Measurements from ENCODE around the gene TMCO4.

GRCh38 chr1:19680644-19681043, 119.1 kb downstream of the TMCO4 start:
- TF ChIP-seq CTCF (conservative IDR thresholded peaks at IDR 0.05; ENCODE audit: low read length): no peak
- TF ChIP-seq EZH2phosphoT487 (IDR thresholded peaks at IDR 0.05; ENCODE audit: borderline replicate concordance, low read depth, low read length): no peak
